Activated CD4-positive, CD25-positive, alpha-beta regulatory T cell treated with anti-CD3 and anti-CD28 coated beads, Interleukin-2, amount 50 U/mL, for 24 hours (primary cell): ENCODE data around the gene NECAP2.
"Not testable (repeated sequence)": the region's sequence is repeated elsewhere in the genome, so short reads cannot be mapped to it uniquely, and the experiment has no call there.

Source experiments
- ATAC-seq, 2 donors: fragments of 150-1000 bp; cut with Tn5 transposase; one replicate each; pipeline ENCODE4 v1.10.0; 2021; ENCODE audit warnings: mild to moderate bottlenecking in 1 of 2, moderate library complexity in 1 of 2

The NECAP2 gene

GRCh38 chr1:16461681-16462080 lies 21.2 kb downstream of the NECAP2 start:
- no peak for ATAC-seq

- no peak for ATAC-seq
Observed at GRCh38 chr1:16462773-16463330, 22.3 kb downstream of the NECAP2 start.

GRCh38 chr1:16464917-16465625 lies 24.5 kb downstream of the NECAP2 start:
- ATAC-seq = no peak

- ATAC-seq = no peak
Observed at GRCh38 chr1:16468558-16468957, 28.0 kb downstream of the NECAP2 start.

- no peak for ATAC-seq
Observed at GRCh38 chr1:16474166-16474800, 33.8 kb downstream of the NECAP2 start.

- ATAC-seq = not testable (repeated sequence)
Observed at GRCh38 chr1:16474891-16475290, 34.4 kb downstream of the NECAP2 start.

- not testable (repeated sequence) for ATAC-seq
Observed at GRCh38 chr1:16475771-16476770, 35.5 kb downstream of the NECAP2 start.

GRCh38 chr1:16478091-16478490 lies 37.6 kb downstream of the NECAP2 start:
- ATAC-seq = no peak

GRCh38 chr1:16483146-16483545 lies 42.6 kb downstream of the NECAP2 start:
- ATAC-seq = not testable (repeated sequence)

GRCh38 chr1:16483639-16484500 lies 43.3 kb downstream of the NECAP2 start:
- not testable (repeated sequence) for ATAC-seq

GRCh38 chr1:16484501-16484835 lies 43.9 kb downstream of the NECAP2 start:
- no peak for ATAC-seq

- ATAC-seq = no peak
Observed at GRCh38 chr1:16484931-16485330, 44.4 kb downstream of the NECAP2 start.

- ATAC-seq = not testable (repeated sequence)
Observed at GRCh38 chr1:16486316-16486715, 45.8 kb downstream of the NECAP2 start.

GRCh38 chr1:16487011-16487410 lies 46.5 kb downstream of the NECAP2 start:
- ATAC-seq = not testable (repeated sequence)

GRCh38 chr1:16489195-16489880 lies 48.8 kb downstream of the NECAP2 start:
- ATAC-seq = not testable (repeated sequence)

- no peak for ATAC-seq
Observed at GRCh38 chr1:16491056-16491675, 50.6 kb downstream of the NECAP2 start.

GRCh38 chr1:16492937-16493336 lies 52.4 kb downstream of the NECAP2 start:
- ATAC-seq = not testable (repeated sequence)

- not testable (repeated sequence) for ATAC-seq
Observed at GRCh38 chr1:16493731-16494130, 53.2 kb downstream of the NECAP2 start.

- ATAC-seq = not testable (repeated sequence)
Observed at GRCh38 chr1:16497474-16497904, 57.0 kb downstream of the NECAP2 start.

GRCh38 chr1:16498047-16498446 lies 57.5 kb downstream of the NECAP2 start:
- ATAC-seq = not testable (repeated sequence)
